Endothelial cell (in vitro differentiated cells): ENCODE data around the gene SECISBP2L. TPM values are rescaled to one million over a fixed set of nuclear protein-coding genes. Genes with fewer than 3 reads are reported as not detected.

Experiments
- DNase-seq: peaks from one replicate; pipeline ENCODE4 v3.0.0; 2021; ENCODE audit warnings: low spot score
- H3K27ac Mint-ChIP-seq: one replicate; pipeline ENCODE4 v1.8.0; 2021; ENCODE audit warnings: mixed read lengths, inconsistent platforms; ENCODE audit not compliant: unreplicated experiment
- H3K27me3 Mint-ChIP-seq: one replicate; pipeline ENCODE4 v1.8.0; 2021; ENCODE audit warnings: mild to moderate bottlenecking, moderate library complexity, mixed read lengths, inconsistent platforms; ENCODE audit not compliant: unreplicated experiment
- H3K36me3 Mint-ChIP-seq: one replicate; pipeline ENCODE4 v1.8.0; 2021; ENCODE audit warnings: mild to moderate bottlenecking, low read depth, mixed read lengths, inconsistent platforms; ENCODE audit not compliant: unreplicated experiment
- H3K4me1 Mint-ChIP-seq: one replicate; pipeline ENCODE4 v1.8.0; 2021; ENCODE audit warnings: mild to moderate bottlenecking, mixed read lengths, inconsistent platforms; ENCODE audit not compliant: unreplicated experiment
- H3K4me3 Mint-ChIP-seq: one replicate; pipeline ENCODE4 v1.8.0; 2021; ENCODE audit warnings: mild to moderate bottlenecking, mixed read lengths, inconsistent platforms; ENCODE audit not compliant: unreplicated experiment
- H3K9me3 Mint-ChIP-seq: one replicate; pipeline ENCODE4 v1.8.0; 2021; ENCODE audit warnings: mixed read lengths, inconsistent platforms; ENCODE audit not compliant: unreplicated experiment
- CTCF ChIP-seq: fragments of 200-600 bp; sonication (generic); IDR thresholded peaks from one replicate; pipeline ENCODE4 v1.5.0; 2021; ENCODE audit warnings: antibody characterized with exemption; ENCODE audit not compliant: unreplicated experiment
- total RNA-seq: library from RNA; stranded (reverse); fragmentation: NEBNext Ultra II Directional; extraction: Animal tissue kit (Norgen Biotek cat#: 25700); gene quantifications from one replicate; pipeline ENCODE4 v1.2.1, GENCODE V29; 2021; ENCODE audit not compliant: unreplicated experiment

SECISBP2L gene
- total RNA-seq, 1 donor from 2014 or later, result 44.3 TPM

- no peaks in the 10 kb centered on the region for H3K9me3 Mint-ChIP-seq
- peak; percentile 45 for DNase-seq
- H3K36me3 Mint-ChIP-seq, result no peaks in the 10 kb centered on the region
These were observed 461 bp downstream of the SECISBP2L start for GRCh38 chr15:49045751-49046219.

GRCh38 chr15:49044766-49045606, 1.3 kb downstream of the SECISBP2L start:
- TF ChIP-seq CTCF, result no peak
- Mint-ChIP-seq H3K4me1 (peaks cover 11% of the 10 kb centered on the region), H3K27ac (peak overlapping the region; percentile 11), H3K4me3 (peak overlapping the region; percentile 88), H3K27me3 (no peaks in the 10 kb centered on the region), H3K36me3 (no peaks in the 10 kb centered on the region), H3K9me3 (no peaks in the 10 kb centered on the region)
- no peak for DNase-seq

More at GRCh38 chr15:49045751-49046219, 461 bp downstream of the SECISBP2L start:
- no peak for TF ChIP-seq CTCF
- Mint-ChIP-seq H3K27me3 (no peaks in the 10 kb centered on the region), H3K27ac (peak overlapping the region; percentile 11), H3K4me1 (peaks cover 11% of the 10 kb centered on the region), H3K4me3 (peak overlapping the region; percentile 88)

GRCh38 chr15:49044002-49044401, 2.2 kb downstream of the SECISBP2L start:
- Mint-ChIP-seq H3K9me3 (no peaks in the 10 kb centered on the region), H3K4me3 (no peak overlapping the region), H3K27ac (no peak overlapping the region), H3K36me3 (no peaks in the 10 kb centered on the region), H3K27me3 (no peaks in the 10 kb centered on the region), H3K4me1 (peaks cover 11% of the 10 kb centered on the region)
- TF ChIP-seq CTCF, result no peak
- no peak for DNase-seq

- Mint-ChIP-seq H3K9me3 (no peaks in the 10 kb centered on the region), H3K27me3 (no peaks in the 10 kb centered on the region), H3K27ac (no peak overlapping the region), H3K4me1 (peaks cover 11% of the 10 kb centered on the region), H3K36me3 (no peaks in the 10 kb centered on the region), H3K4me3 (no peak overlapping the region)
- no peak for TF ChIP-seq CTCF
- DNase-seq, result no peak
These were observed 4.1 kb downstream of the SECISBP2L start for GRCh38 chr15:49042165-49042564.

GRCh38 chr15:49041426-49041825, 4.8 kb downstream of the SECISBP2L start:
- no peak for DNase-seq
- Mint-ChIP-seq H3K27ac (peak overlapping the region; percentile 48), H3K9me3 (no peaks in the 10 kb centered on the region), H3K36me3 (no peaks in the 10 kb centered on the region), H3K27me3 (no peaks in the 10 kb centered on the region), H3K4me1 (peaks cover 5% of the 10 kb centered on the region), H3K4me3 (no peak overlapping the region)
- no peak for TF ChIP-seq CTCF
